DOHH2 (cell line): ENCODE measurements around the gene PIK3R2.

Experiments
- H3F3A ChIP-seq: fragments of 200-600 bp; sonication (generic), shearing (Covaris generic); 2 replicates; pipeline ENCODE4 v1.6.0; 2016; ENCODE audit warnings: antibody characterized with exemption, mild to moderate bottlenecking; ENCODE audit not compliant: control insufficient read depth, insufficient read depth
- H3K27ac ChIP-seq: fragments of 200-600 bp; sonication (generic); 2 replicates; pipeline ENCODE4 v1.5.1; 2014; ENCODE audit warnings: low read depth, mild to moderate bottlenecking, low read length, moderate library complexity
- H3K27me3 ChIP-seq: fragments of 200-600 bp; sonication (generic); 2 replicates; pipeline ENCODE4 v1.6.1; 2014; ENCODE audit warnings: mild to moderate bottlenecking, low read length, mixed read lengths; ENCODE audit not compliant: control insufficient read depth
- H3K36me3 ChIP-seq: fragments of 200-600 bp; sonication (generic); 2 replicates; pipeline ENCODE4 v1.6.1; 2014; ENCODE audit warnings: mild to moderate bottlenecking, low read length, moderate library complexity, mixed read lengths; ENCODE audit not compliant: control insufficient read depth
- H3K4me1 ChIP-seq: fragments of 200-600 bp; sonication (generic); 2 replicates; pipeline ENCODE4 v1.6.1; 2014; ENCODE audit warnings: mild to moderate bottlenecking, low read length, mixed read lengths; ENCODE audit not compliant: control insufficient read depth
- H3K4me2 ChIP-seq: fragments of 200-600 bp; sonication (generic); 2 replicates; pipeline ENCODE4 v1.6.0; 2014; ENCODE audit warnings: mild to moderate bottlenecking, low read length, moderate library complexity
- H3K4me3 ChIP-seq: fragments of 200-600 bp; sonication (generic); 2 replicates; pipeline ENCODE4 v1.5.1; 2014; ENCODE audit warnings: mild to moderate bottlenecking, low read length, mixed read lengths
- H3K79me2 ChIP-seq: fragments of 200-600 bp; sonication (generic); 2 replicates; pipeline ENCODE4 v1.6.1; 2014; ENCODE audit warnings: mild to moderate bottlenecking, low read length, mixed read lengths; ENCODE audit not compliant: control insufficient read depth
- H3K9me2 ChIP-seq: fragments of 200-600 bp; sonication (generic); replicated peaks from 2 replicates; pipeline ENCODE4 v1.6.1; 2014; ENCODE audit warnings: mild to moderate bottlenecking, low read length, mixed read lengths; ENCODE audit not compliant: control insufficient read depth
- H3K9me3 ChIP-seq: fragments of 200-600 bp; sonication (generic); 2 replicates; pipeline ENCODE4 v1.6.1; 2014; ENCODE audit warnings: antibody characterized with exemption, low read length, mixed read lengths; ENCODE audit not compliant: control insufficient read depth, insufficient read depth
- H4K20me1 ChIP-seq: fragments of 200-600 bp; sonication (generic); 2 replicates; pipeline ENCODE4 v1.6.0; 2014; ENCODE audit warnings: low read depth, mild to moderate bottlenecking, antibody characterized with exemption, low read length, moderate library complexity; ENCODE audit not compliant: control insufficient read depth, insufficient read depth
- CTCF ChIP-seq: fragments of 200-600 bp; sonication (generic); IDR thresholded peaks from one replicate; pipeline ENCODE4 v1.5.1; 2014; ENCODE audit warnings: antibody characterized with exemption, mild to moderate bottlenecking, low read depth, low read length; ENCODE audit not compliant: poor library complexity, severe bottlenecking
- EZH2phosphoT487 ChIP-seq: fragments of 200-600 bp; sonication (generic); IDR thresholded peaks from 2 replicates; pipeline ENCODE4 v1.6.1; 2017; ENCODE audit warnings: borderline replicate concordance, mild to moderate bottlenecking, antibody characterized with exemption, low read length, moderate library complexity, mixed read lengths

PIK3R2 gene

GRCh38 chr19:18110609-18111232 lies 42.2 kb upstream of the PIK3R2 start:
- H3K79me2 ChIP-seq: no peaks in the 10 kb centered on the region
- no peaks in the 10 kb centered on the region for H4K20me1 ChIP-seq
- no peaks in the 10 kb centered on the region for H3K27me3 ChIP-seq
- peak overlapping the region; percentile 99 for H3K4me2 ChIP-seq
- H3K9me2 ChIP-seq: no peaks in the 10 kb centered on the region
- H3K36me3 ChIP-seq: peaks cover 16% of the 10 kb centered on the region
- no peaks in the 10 kb centered on the region for H3K9me3 ChIP-seq
- peaks cover 24% of the 10 kb centered on the region for H3F3A ChIP-seq
- peaks cover 54% of the 10 kb centered on the region for H3K4me1 ChIP-seq
- H3K27ac ChIP-seq: no peak overlapping the region
- H3K4me3 ChIP-seq: peak overlapping the region; percentile 87
- TF ChIP-seq EZH2phosphoT487: no peak
- TF ChIP-seq CTCF: no peak

GRCh38 chr19:18112989-18113478 lies 39.9 kb upstream of the PIK3R2 start:
- Histone ChIP-seq H3K9me3 (no peaks in the 10 kb centered on the region), H3F3A (peaks cover 8% of the 10 kb centered on the region), H4K20me1 (no peaks in the 10 kb centered on the region), H3K4me1 (peaks cover 43% of the 10 kb centered on the region), H3K79me2 (peaks cover under 1% of the 10 kb centered on the region; the same call in 1 of the 2 replicates), H3K9me2 (no peaks in the 10 kb centered on the region), H3K27ac (peak overlapping the region; percentile 3; the same call in 1 of the 2 replicates), H3K27me3 (no peaks in the 10 kb centered on the region), H3K4me2 (no peak overlapping the region), H3K4me3 (no peak overlapping the region), H3K36me3 (peaks cover 16% of the 10 kb centered on the region)
- TF ChIP-seq CTCF: peak; percentile 87
- TF ChIP-seq EZH2phosphoT487: no peak

GRCh38 chr19:18113827-18114226 lies 39.1 kb upstream of the PIK3R2 start:
- no peaks in the 10 kb centered on the region for H4K20me1 ChIP-seq
- no peak overlapping the region for H3K4me3 ChIP-seq
- H3K27me3 ChIP-seq: no peaks in the 10 kb centered on the region
- H3F3A ChIP-seq: peaks cover 5% of the 10 kb centered on the region
- TF ChIP-seq EZH2phosphoT487 (no peak), CTCF (no peak)
- H3K79me2 ChIP-seq: peaks cover 8% of the 10 kb centered on the region
- peaks cover 43% of the 10 kb centered on the region for H3K4me1 ChIP-seq
- no peaks in the 10 kb centered on the region for H3K9me2 ChIP-seq
- H3K36me3 ChIP-seq: peaks cover 11% of the 10 kb centered on the region
- H3K9me3 ChIP-seq: no peaks in the 10 kb centered on the region
- no peak overlapping the region for H3K27ac ChIP-seq
- no peak overlapping the region for H3K4me2 ChIP-seq
